Hepatocyte (in vitro differentiated cells): ENCODE measurements around the gene PID1.

Experiments used
- CTCF ChIP-seq: fragments of 200-600 bp; sonication (generic); IDR thresholded peaks from 2 replicates; pipeline ENCODE4 v1.5.1; 2016; ENCODE audit warnings: antibody characterized with exemption, mild to moderate bottlenecking; ENCODE audit not compliant: poor library complexity
- EZH2phosphoT487 ChIP-seq: fragments of 200-600 bp; sonication (generic); IDR thresholded peaks from one replicate; pipeline ENCODE4 v1.6.1; 2018; ENCODE audit warnings: antibody characterized with exemption, mild to moderate bottlenecking, low read depth, moderate library complexity; ENCODE audit not compliant: unreplicated experiment, severe bottlenecking

- TF ChIP-seq EZH2phosphoT487 = no peak
- TF ChIP-seq CTCF = no peak
Measured at GRCh38 chr2:229153951-229154350, 117.1 kb downstream of the PID1 start.
